Sigmoid colon (tissue), 7 donors: ENCODE results near the gene AUNIP. TPM values are rescaled to one million over a fixed set of nuclear protein-coding genes. Genes with fewer than 3 reads are reported as not detected.

Source experiments
- DNase-seq: peaks from one replicate; pipeline ENCODE4 v3.0.0-alpha.2; 2019
- H3K27ac ChIP-seq, 4 donors: fragments of 200-600 bp; sonication (generic); one replicate each; pipeline ENCODE4 v1.5.1; 2016 to 2019; ENCODE audit warnings: mild to moderate bottlenecking in 1 of 4
- H3K27me3 ChIP-seq, 3 donors: fragments of 200-600 bp; sonication (generic); one replicate each; pipeline ENCODE4 v1.5.1; 2019; ENCODE audit warnings: mild to moderate bottlenecking in 1 of 3
- H3K36me3 ChIP-seq, 4 donors: fragments of 200-600 bp; sonication (generic); one replicate each; pipeline ENCODE4 v1.5.1; 2016 to 2019
- H3K4me1 ChIP-seq, 4 donors: fragments of 200-600 bp; sonication (generic); one replicate each; pipeline ENCODE4 v1.5.1; 2017 to 2019
- H3K4me3 ChIP-seq, 4 donors: fragments of 200-600 bp; sonication (generic); one replicate each; pipeline ENCODE4 v1.5.1; 2017 to 2019; ENCODE audit warnings: mild to moderate bottlenecking in 2 of 4, moderate library complexity in 1 of 4
- H3K9me3 ChIP-seq, 4 donors: fragments of 200-600 bp in 3 of 4; sonication (generic) in 3 of 4; one replicate each; pipeline versions ENCODE4 v1.5.1 to v1.6.1; 2013 to 2019
- CTCF ChIP-seq, 4 experiments: fragments of 450-650 bp in 3 of 4; fragments of 200-600 bp in 1 of 4; IDR thresholded peaks; one replicate each; pipeline ENCODE4 v1.5.1; 2016 to 2019; ENCODE audit warnings: antibody characterized with exemption in 4 of 4, mild to moderate bottlenecking in 3 of 4, moderate library complexity in 2 of 4
- EP300 ChIP-seq, 4 donors: sonication (generic); formaldehyde crosslinking; IDR thresholded peaks; one replicate each; pipeline ENCODE4 v1.6.1; 2017; ENCODE audit warnings: antibody characterized with exemption in 4 of 4
- POLR2A ChIP-seq, 2 donors: fragments of 450-650 bp; IDR thresholded peaks; one replicate each; pipeline ENCODE4 v1.6.1; 2016; ENCODE audit warnings: antibody characterized with exemption in 2 of 2, mild to moderate bottlenecking in 2 of 2, moderate library complexity in 2 of 2
- POLR2AphosphoS5 ChIP-seq, 4 donors: sonication (generic); formaldehyde crosslinking; IDR thresholded peaks; one replicate each; pipeline ENCODE4 v1.6.1; 2017; ENCODE audit warnings: antibody characterized with exemption in 4 of 4
- WGBS, 2 donors: extraction: QIAGEN DNeasy Blood & Tissue Kit; methylation state at CpG; one replicate each; pipeline ENCODE4 v1.1.7; 2013; 5-methylcytosine and 5-hydroxymethylcytosine counted together
- intact Hi-C: fragments of 100-400 bp; cut with DNase I; formaldehyde crosslinking; loops from one replicate; pipeline ENCODE4 v1.15.1; 2023
- polyA plus RNA-seq, 3 donors: library from polyadenylated mRNA; stranded (reverse); fragments of 200-250 nt; gene quantifications; one replicate each; pipeline ENCODE4 v1.2.3, GENCODE V29; 2013
- small RNA-seq, 3 donors: library from RNA; depleted of rRNA; stranded (forward); fragments of <200 nt; gene quantifications; one replicate each; pipeline ENCODE3, GENCODE V24; 2016
- total RNA-seq, 4 donors: library from RNA; depleted of rRNA; stranded (reverse); fragments of >200 nt; gene quantifications; one replicate each; pipeline ENCODE4 v1.1.0, GENCODE V29; 2016
- donor health status: healthy with polysubstance abuse.
- donor health status: Bipolar disorder and iron deficiency.
- donor health status: healthy.

AUNIP gene
- total and polyA plus RNA-seq, 7 donors: 0.46 to 1.9 TPM; not detected in 5

GRCh38 chr1:25786887-25787759 lies 72.1 kb downstream of the AUNIP start:
- TF ChIP-seq CTCF (IDR thresholded peaks at IDR 0.05) (no peak), POLR2A (IDR thresholded peaks at IDR 0.05) (no peak), EP300 (IDR thresholded peaks at IDR 0.05) (no peak), POLR2AphosphoS5 (IDR thresholded peaks at IDR 0.05) (no peak)
- no peaks in the 10 kb centered on the region for H3K27me3 ChIP-seq
- peaks cover 0 to 21% (median 2%) of the 10 kb centered on the region in 4 donors for H3K36me3 ChIP-seq
- no peak overlapping the region for H3K4me3 ChIP-seq
- no peaks in the 10 kb centered on the region for H3K9me3 ChIP-seq
- peaks cover 0 to 35% (median 33%) of the 10 kb centered on the region in 4 donors for H3K4me1 ChIP-seq
- intact Hi-C loops: no loop called here
- 85 to 86% methylated on average over 11 of the region's 11 CpGs for WGBS, 2 donors
- peak overlapping the region; percentile 55 to 59 (median 56) for H3K27ac ChIP-seq
- DNase-seq: no peak

- no peak overlapping the region for H3K4me3 ChIP-seq
- TF ChIP-seq POLR2AphosphoS5 (IDR thresholded peaks at IDR 0.05): no peak
- no peak for TF ChIP-seq EP300 (IDR thresholded peaks at IDR 0.05)
- TF ChIP-seq CTCF (IDR thresholded peaks at IDR 0.05): no peak
- TF ChIP-seq POLR2A (IDR thresholded peaks at IDR 0.05): no peak
- WGBS, 2 donors: 39 to 81% methylated on average over 10 of the region's 10 CpGs
- no peak for DNase-seq
- peaks cover 0 to 38% (median 33%) of the 10 kb centered on the region in 4 donors for H3K4me1 ChIP-seq
- intact Hi-C loops: no loop called here
- no peaks in the 10 kb centered on the region for H3K27me3 ChIP-seq
- H3K9me3 ChIP-seq: no peaks in the 10 kb centered on the region
- peak overlapping the region; percentile 33 to 59 (median 50) for H3K27ac ChIP-seq
- peaks cover 0 to 21% (median 2%) of the 10 kb centered on the region in 4 donors for H3K36me3 ChIP-seq
These were observed 73.8 kb downstream of the AUNIP start for GRCh38 chr1:25785333-25786067.

GRCh38 chr1:25784575-25785051 lies 74.6 kb downstream of the AUNIP start:
- Histone ChIP-seq H3K4me1 (peaks cover 0 to 46% (median 33%) of the 10 kb centered on the region in 4 donors), H3K27ac (peak overlapping the region in 3 of 4 donors; percentile 2 to 59 (median 33)), H3K9me3 (no peaks in the 10 kb centered on the region), H3K4me3 (no peak overlapping the region), H3K36me3 (peaks cover 0 to 21% (median 2%) of the 10 kb centered on the region in 4 donors), H3K27me3 (no peaks in the 10 kb centered on the region)
- intact Hi-C loops: no loop called here
- no peak for TF ChIP-seq POLR2A (IDR thresholded peaks at IDR 0.05)
- TF ChIP-seq EP300 (IDR thresholded peaks at IDR 0.05): no peak
- no peak for TF ChIP-seq POLR2AphosphoS5 (IDR thresholded peaks at IDR 0.05)
- no peak for TF ChIP-seq CTCF (IDR thresholded peaks at IDR 0.05)
- WGBS, 2 donors: 73 to 79% methylated on average over 9 of the region's 9 CpGs
- DNase-seq: no peak

Small RNA genes within 50 kb of the gene (small RNA-seq; reads per million reads assigned to genes)
- gene AL033528.1 (0 reads per million in 3 donors), gene RF00019 (0 reads per million in 3 donors), gene SNRPFP2 (0 reads per million in 3 donors)

Other genes with a start within 250 kb of the AUNIP start
- 10 to 100 TPM; 12.8 to 32.1 (median 22.9) TPM for gene MAN1C1, start 242.7 kb downstream of the AUNIP start, total RNA-seq
- 1 to 10 TPM in 2 of 3 donors, under 1 TPM in 1; 0.69 to 7.4 (median 3.6) TPM for gene MAN1C1, start 242.7 kb downstream of the AUNIP start, polyA plus RNA-seq
- gene SELENON, start 59.3 kb downstream of the AUNIP start, total RNA-seq: 10 to 100 TPM; 15.5 to 37.4 (median 19.7) TPM
- 10 to 100 TPM in 1 of 3 donors, 1 to 10 TPM in 2; 4.6 to 28.9 (median 6.6) TPM for gene SELENON, start 59.3 kb downstream of the AUNIP start, polyA plus RNA-seq
- gene MTFR1L, start 39.5 kb downstream of the AUNIP start, total RNA-seq: 100 to 1,000 TPM; 106 to 150 (median 121) TPM
- gene MTFR1L, start 39.5 kb downstream of the AUNIP start, polyA plus RNA-seq: 10 to 100 TPM; 26.1 to 38.4 (median 36.1) TPM
- gene PAQR7, start 16.3 kb upstream of the AUNIP start, total RNA-seq: 1 to 10 TPM; 4.3 to 9.4 (median 6.4) TPM
- gene PAQR7, start 16.3 kb upstream of the AUNIP start, polyA plus RNA-seq: 1 to 10 TPM in 2 of 3 donors, under 1 TPM in 1; 0.92 to 3.0 (median 1.2) TPM
- gene STMN1, start 47.0 kb upstream of the AUNIP start, total RNA-seq: 10 to 100 TPM; 30.7 to 37.5 (median 36.3) TPM
- gene STMN1, start 47.0 kb upstream of the AUNIP start, polyA plus RNA-seq: 100 to 1,000 TPM in 1 of 3 donors, 10 to 100 TPM in 2; 61.3 to 175 (median 97.1) TPM
- 10 to 100 TPM in 2 of 4 donors, 1 to 10 TPM in 2; 6.7 to 12.2 (median 9.8) TPM for gene PAFAH2, start 138.6 kb upstream of the AUNIP start, total RNA-seq
- gene PAFAH2, start 138.6 kb upstream of the AUNIP start, polyA plus RNA-seq: 10 to 100 TPM; 19.2 to 36.1 (median 19.3) TPM
- 1 to 10 TPM in 3 of 4 donors, under 1 TPM in 1; 0.99 to 1.5 (median 1.1) TPM for gene EXTL1, start 162.3 kb upstream of the AUNIP start, total RNA-seq
- gene EXTL1, start 162.3 kb upstream of the AUNIP start, polyA plus RNA-seq: under 1 TPM in 2 of 3 donors, not detected in 1; under 0.01 to 0.39 TPM
- gene SLC30A2, start 186.7 kb upstream of the AUNIP start, total RNA-seq: under 1 TPM in 1 of 4 donors, not detected in 3; 0.16 TPM
- under 1 TPM in 2 of 3 donors, not detected in 1; 0.07 to 0.92 TPM for gene SLC30A2, start 186.7 kb upstream of the AUNIP start, polyA plus RNA-seq
- 1 to 10 TPM in 1 of 4 donors, under 1 TPM in 1, not detected in 2; 0.81 to 2.1 TPM for gene TRIM63, start 208.2 kb upstream of the AUNIP start, total RNA-seq
- 1 to 10 TPM in 1 of 3 donors, under 1 TPM in 2; 0.35 to 1.8 (median 0.46) TPM for gene TRIM63, start 208.2 kb upstream of the AUNIP start, polyA plus RNA-seq